SK-N-MC (cell line): ENCODE data around the gene ETFB.

ENCODE experiments used
- EZH2 ChIP-seq: fragments of 200-600 bp; sonication (generic); IDR thresholded peaks from one replicate; pipeline ENCODE4 v1.6.1; 2017; ENCODE audit warnings: antibody characterized with exemption
- FOXP2 ChIP-seq: optimal IDR thresholded peaks from 2 replicates; pipeline ENCODE3; 2011; ENCODE audit warnings: mild to moderate bottlenecking, moderate library complexity; ENCODE audit not compliant: insufficient read depth; ENCODE audit errors: extremely low read length, control extremely low read depth
- POLR2AphosphoS5 ChIP-seq: IDR thresholded peaks from 2 replicates; pipeline ENCODE4 v1.6.1; 2012; ENCODE audit warnings: mild to moderate bottlenecking, low read depth, low read length, borderline replicate concordance

- TF ChIP-seq EZH2 = no peak
- no peak for TF ChIP-seq POLR2AphosphoS5
- no peak for TF ChIP-seq FOXP2
These were observed 32.0 kb upstream of the ETFB start for GRCh38 chr19:51398096-51398704.
